ENCODE results near the gene MCF2L2. TPM values are rescaled to one million over a fixed set of nuclear protein-coding genes. Genes with fewer than 3 reads are reported as not detected.
A peak's percentile ranks its signal among the peaks of the same experiment; 100 is the strongest.

MCF2L2 gene
- total RNA-seq, 1 experiment from 2014 or later, result 3.9 TPM

DNA sequence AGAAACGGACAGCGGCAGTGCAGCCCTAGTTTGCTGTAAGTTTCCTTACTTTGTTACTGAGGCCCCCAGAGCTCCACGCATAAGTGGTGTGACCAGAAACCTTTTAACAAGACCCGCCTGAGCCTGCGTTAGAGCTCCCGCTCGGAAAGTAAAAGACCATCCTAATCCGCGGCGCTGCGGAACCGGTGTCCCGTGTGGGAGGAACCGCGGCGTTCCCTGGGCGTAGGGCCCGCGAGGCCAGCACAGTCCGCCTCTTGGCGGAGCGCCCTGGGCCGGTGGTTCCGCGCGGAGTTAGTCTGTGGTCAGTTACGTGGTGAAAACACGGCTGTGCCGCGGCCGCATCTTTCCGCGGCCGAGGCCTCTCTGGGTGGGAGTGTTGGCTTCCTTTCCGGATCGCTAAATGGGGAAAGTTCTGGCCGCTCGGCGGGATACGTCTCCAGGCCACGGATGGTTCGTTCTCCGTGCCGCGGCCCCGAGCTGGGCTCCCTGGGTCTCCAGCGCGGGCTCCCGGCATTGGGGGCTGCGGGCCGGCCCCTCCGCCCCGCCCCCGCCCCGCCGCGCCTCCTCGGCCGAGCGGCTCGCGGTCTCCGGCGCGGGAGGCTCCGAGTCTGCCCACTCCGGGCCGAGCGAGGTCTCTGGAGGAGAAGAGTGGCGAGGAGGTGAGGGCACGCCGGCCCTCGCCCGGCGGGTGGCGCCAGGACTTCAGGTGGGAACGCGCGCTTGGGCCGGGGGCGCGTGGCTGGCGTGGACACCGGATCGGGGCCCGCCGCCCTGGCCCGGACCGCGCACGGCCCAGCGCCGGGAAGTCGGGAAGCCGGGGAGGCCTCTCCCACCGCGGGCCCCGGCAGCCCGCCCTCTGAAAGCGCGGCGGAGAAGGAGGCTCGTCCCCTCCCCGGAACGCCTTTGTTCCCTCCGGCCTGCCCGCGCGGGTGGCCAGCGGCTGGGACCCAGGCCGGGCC is 174.6 kb downstream of the MCF2L2 start:
- DNase-seq, result peak; percentile 43 to 67
- H3K36me3 Mint-ChIP-seq (ENCODE audit: insufficient read depth, unreplicated experiment), result peaks cover 4% of the 10 kb centered on the region
- H3K9me3 Mint-ChIP-seq (ENCODE audit: unreplicated experiment), result no peaks in the 10 kb centered on the region
- H3K27me3 Mint-ChIP-seq (ENCODE audit: insufficient read depth, unreplicated experiment), result no peaks in the 10 kb centered on the region
- H3K27me3 ChIP-seq (replicated peaks; ENCODE audit: control insufficient read depth, insufficient read depth, low read length), result no peaks in the 10 kb centered on the region
- peaks cover 11% of the 10 kb centered on the region for H3K4me1 Mint-ChIP-seq (ENCODE audit: low read depth, unreplicated experiment)
- H3K4me3 ChIP-seq (ENCODE audit: low read depth, low read length), result peak overlapping the region; percentile 43
- ChIA-PET POLR2A (interaction anchor here (0.6 kb wide), 1 partner anchor 621 kb away, joined by 4 read pairs; no protein-coding TSS in a partner anchor), CTCF (interaction anchor here (0.6 to 1.5 kb wide), 3 partner anchors 36 to 129 kb away, joined by 3 to 5 read pairs (median 4); no protein-coding TSS in a partner anchor)
- peaks cover 4% of the 10 kb centered on the region; the same call in 1 of the 2 replicates for H3K4me1 ChIP-seq
- BruUV-seq (replicated peaks), result no TSS peak
- H3K27ac Mint-ChIP-seq (ENCODE audit: unreplicated experiment), result peak overlapping the region; percentile 78
- TF ChIP-seq, protein P1, sequence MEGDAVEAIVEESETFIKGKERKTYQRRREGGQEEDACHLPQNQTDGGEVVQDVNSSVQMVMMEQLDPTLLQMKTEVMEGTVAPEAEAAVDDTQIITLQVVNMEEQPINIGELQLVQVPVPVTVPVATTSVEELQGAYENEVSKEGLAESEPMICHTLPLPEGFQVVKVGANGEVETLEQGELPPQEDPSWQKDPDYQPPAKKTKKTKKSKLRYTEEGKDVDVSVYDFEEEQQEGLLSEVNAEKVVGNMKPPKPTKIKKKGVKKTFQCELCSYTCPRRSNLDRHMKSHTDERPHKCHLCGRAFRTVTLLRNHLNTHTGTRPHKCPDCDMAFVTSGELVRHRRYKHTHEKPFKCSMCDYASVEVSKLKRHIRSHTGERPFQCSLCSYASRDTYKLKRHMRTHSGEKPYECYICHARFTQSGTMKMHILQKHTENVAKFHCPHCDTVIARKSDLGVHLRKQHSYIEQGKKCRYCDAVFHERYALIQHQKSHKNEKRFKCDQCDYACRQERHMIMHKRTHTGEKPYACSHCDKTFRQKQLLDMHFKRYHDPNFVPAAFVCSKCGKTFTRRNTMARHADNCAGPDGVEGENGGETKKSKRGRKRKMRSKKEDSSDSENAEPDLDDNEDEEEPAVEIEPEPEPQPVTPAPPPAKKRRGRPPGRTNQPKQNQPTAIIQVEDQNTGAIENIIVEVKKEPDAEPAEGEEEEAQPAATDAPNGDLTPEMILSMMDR (IDR thresholded peaks at IDR 0.05; ENCODE audit: insufficient read depth in 1 of 2, low read depth in 1 of 2, low read length in 1 of 2, severe bottlenecking in 1 of 2, unreplicated experiment in 1 of 2), result no peak
- no peaks in the 10 kb centered on the region for H3K36me3 ChIP-seq (ENCODE audit: control insufficient read depth, insufficient read depth, low read length)
- intact Hi-C loops (cut with micrococcal nuclease; ENCODE audit: unreplicated experiment), result loop anchor here (2.0 kb wide), 1 partner anchor 15 kb away; no protein-coding TSS in a partner anchor
- no peaks in the 10 kb centered on the region for H3K9me3 ChIP-seq
- peak overlapping the region; percentile 79 for H3K4me3 Mint-ChIP-seq (ENCODE audit: unreplicated experiment)

DNA sequence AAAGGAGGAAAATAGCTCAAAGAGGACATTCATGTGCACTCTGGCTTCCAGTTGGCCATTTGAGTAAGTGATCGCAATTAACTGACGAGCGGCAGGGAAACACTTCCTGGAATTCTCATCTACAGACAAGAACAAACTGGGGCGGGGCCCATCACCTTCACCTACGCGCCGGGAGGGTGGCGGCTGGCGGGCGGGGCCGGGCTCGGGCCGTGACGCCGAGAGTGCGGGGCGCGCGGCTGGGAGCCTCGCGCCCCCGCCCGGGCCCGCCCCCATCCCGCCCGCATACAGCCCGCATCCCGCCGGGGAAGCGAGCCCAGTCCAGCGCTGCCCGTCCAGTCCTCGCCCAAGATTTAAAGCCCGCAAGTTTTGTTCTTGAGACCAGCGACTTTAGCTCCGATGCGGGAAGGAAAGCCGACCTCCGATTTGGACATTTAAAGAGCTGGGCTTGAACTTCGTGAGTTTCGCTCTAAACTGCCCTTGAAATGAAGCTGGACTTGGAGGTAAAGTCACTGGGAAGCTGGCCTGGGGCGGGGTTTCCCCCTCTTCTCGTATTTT is 175.4 kb downstream of the MCF2L2 start, which contains the start of gene B3GNT5:
TSS of gene B3GNT5 (plus strand) at position 281 of the 555 bp plus-strand sequence. CDS start 16,546 bp downstream, outside the sequence.
- peaks cover 4% of the 10 kb centered on the region; the same call in 1 of the 2 replicates for H3K4me1 ChIP-seq
- no peaks in the 10 kb centered on the region for H3K27me3 ChIP-seq (replicated peaks; ENCODE audit: control insufficient read depth, insufficient read depth, low read length)
- peak; percentile 80 to 84 for DNase-seq
- intact Hi-C loops (cut with micrococcal nuclease; ENCODE audit: unreplicated experiment), result no loop called here
- TF ChIP-seq, protein P1 (IDR thresholded peaks at IDR 0.05; ENCODE audit: insufficient read depth in 1 of 2, low read depth in 1 of 2, low read length in 1 of 2, severe bottlenecking in 1 of 2, unreplicated experiment in 1 of 2), result no peak
- Mint-ChIP-seq H3K9me3 (ENCODE audit: unreplicated experiment) (no peaks in the 10 kb centered on the region), H3K4me1 (ENCODE audit: low read depth, unreplicated experiment) (peaks cover 11% of the 10 kb centered on the region), H3K27me3 (ENCODE audit: insufficient read depth, unreplicated experiment) (no peaks in the 10 kb centered on the region), H3K36me3 (ENCODE audit: insufficient read depth, unreplicated experiment) (peaks cover 4% of the 10 kb centered on the region), H3K27ac (ENCODE audit: unreplicated experiment) (peak within 1 kb of the TSS; percentile 78), H3K4me3 (ENCODE audit: unreplicated experiment) (peak within 1 kb of the TSS; percentile 79)
- H3K4me3 ChIP-seq (ENCODE audit: low read depth, low read length), result peak within 1 kb of the TSS; percentile 43
- no TSS peak for BruUV-seq (replicated peaks)
- H3K36me3 ChIP-seq (ENCODE audit: control insufficient read depth, insufficient read depth, low read length), result no peaks in the 10 kb centered on the region
- CTCF ChIA-PET, result interaction anchor here (1.0 to 1.5 kb wide), 2 partner anchors 68 to 129 kb away, joined by 4 to 5 read pairs; no protein-coding TSS in a partner anchor
- H3K9me3 ChIP-seq, result no peaks in the 10 kb centered on the region
- POLR2A ChIA-PET, result interaction anchor here (0.6 kb wide), 1 partner anchor 622 kb away, joined by 4 read pairs; no protein-coding TSS in a partner anchor

All from Caco-2 (cell line).